Activated CD8-positive, alpha-beta memory T cell treated with anti-CD3 and anti-CD28 coated beads, Interleukin-2, amount 50 U/mL, for 1 hour (primary cell): Measurements from ENCODE around the gene HNRNPCL2.
"Not testable (repeated sequence)": the region's sequence is repeated elsewhere in the genome, so short reads cannot be mapped to it uniquely, and the experiment has no call there.

Experiments used
- DNase-seq: peaks from one replicate; pipeline ENCODE4 v3.0.0-alpha.2; 2020; ENCODE audit errors: extremely low read depth

HNRNPCL2 gene

GRCh38 chr1:13116754-13117153 lies at the start of gene HNRNPCL2:
Gene HNRNPCL2 (minus strand): TSS chr1:13116854. CDS start chr1:13116400, 454 bp downstream.
- not testable (repeated sequence) for DNase-seq

DNA sequence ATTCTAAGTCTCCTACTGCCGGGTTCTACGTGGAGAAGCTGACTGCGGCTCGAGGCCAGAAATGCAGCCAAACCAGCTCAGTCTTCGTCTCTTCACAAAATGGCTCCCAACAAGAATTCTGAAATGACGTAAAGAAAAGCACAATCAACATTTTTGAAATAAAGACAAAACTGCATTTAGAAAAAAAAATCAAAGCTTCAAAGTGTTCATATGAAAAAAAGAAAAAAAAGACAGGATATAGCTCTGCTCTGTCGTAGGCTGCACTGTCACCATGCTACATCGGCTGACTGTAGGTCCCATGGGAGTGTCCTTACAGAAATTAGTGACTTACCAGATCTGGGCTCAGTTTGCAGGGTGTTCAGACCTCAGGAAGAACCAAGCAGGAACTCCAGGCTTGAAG lies 48.9 kb upstream of the HNRNPCL2 start, which contains the start of gene HNRNPCL4:
Gene HNRNPCL4 (minus strand): TSS at position 101 of the 400 bp plus-strand sequence. CDS start 164 bp downstream, outside the sequence.
- not testable (repeated sequence) for DNase-seq

DNA sequence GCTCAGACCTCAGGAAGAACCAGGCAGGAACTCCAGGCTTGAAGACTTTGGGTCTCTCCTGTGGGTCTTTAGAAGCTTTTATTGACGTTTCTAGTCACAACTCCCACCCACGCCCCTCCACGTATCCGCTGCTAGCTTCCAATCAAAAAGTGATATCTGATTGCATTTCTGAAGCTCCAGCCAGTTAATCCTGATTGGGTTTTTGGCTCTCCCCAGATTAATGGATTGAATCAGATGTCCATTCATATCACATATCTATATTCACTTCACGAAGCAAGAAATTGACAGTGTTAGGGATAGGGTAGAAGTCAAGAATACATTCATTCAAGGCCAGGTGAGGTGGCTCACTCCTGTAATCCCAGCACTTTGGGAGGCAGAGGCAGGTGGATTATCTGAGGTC lies 39.3 kb upstream of the HNRNPCL2 start, which contains the start of gene PRAMEF26:
Gene PRAMEF26 (minus strand): TSS at position 101 of the 400 bp plus-strand sequence. CDS start 2,914 bp downstream, outside the sequence.
- DNase-seq, result not testable (repeated sequence)

DNA sequence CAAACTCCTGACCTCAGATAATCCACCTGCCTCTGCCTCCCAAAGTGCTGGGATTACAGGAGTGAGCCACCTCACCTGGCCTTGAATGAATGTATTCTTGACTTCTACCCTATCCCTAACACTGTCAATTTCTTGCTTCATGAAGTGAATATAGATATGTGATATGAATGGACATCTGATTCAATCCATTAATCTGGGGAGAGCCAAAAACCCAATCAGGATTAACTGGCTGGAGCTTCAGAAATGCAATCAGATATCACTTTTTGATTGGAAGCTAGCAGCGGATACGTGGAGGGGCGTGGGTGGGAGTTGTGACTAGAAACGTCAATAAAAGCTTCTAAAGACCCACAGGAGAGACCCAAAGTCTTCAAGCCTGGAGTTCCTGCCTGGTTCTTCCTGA lies 46.2 kb downstream of the HNRNPCL2 start, which contains the start of gene PRAMEF25:
Gene PRAMEF25 (plus strand): TSS at position 301 of the 400 bp plus-strand sequence. CDS start 2,920 bp downstream, outside the sequence.
- not testable (repeated sequence) for DNase-seq
